HG03095 (cell line): Measurements from ENCODE around the gene ITPR1.
A peak's percentile ranks its signal among the peaks of the same experiment; 100 is the strongest.

Experiments
- ATAC-seq: cut with Tn5 transposase; IDR thresholded peaks from one replicate; pipeline ENCODE4 v1.9.1; 2021; ENCODE audit warnings: moderate library complexity; ENCODE audit not compliant: unreplicated experiment

The ITPR1 gene

DNA sequence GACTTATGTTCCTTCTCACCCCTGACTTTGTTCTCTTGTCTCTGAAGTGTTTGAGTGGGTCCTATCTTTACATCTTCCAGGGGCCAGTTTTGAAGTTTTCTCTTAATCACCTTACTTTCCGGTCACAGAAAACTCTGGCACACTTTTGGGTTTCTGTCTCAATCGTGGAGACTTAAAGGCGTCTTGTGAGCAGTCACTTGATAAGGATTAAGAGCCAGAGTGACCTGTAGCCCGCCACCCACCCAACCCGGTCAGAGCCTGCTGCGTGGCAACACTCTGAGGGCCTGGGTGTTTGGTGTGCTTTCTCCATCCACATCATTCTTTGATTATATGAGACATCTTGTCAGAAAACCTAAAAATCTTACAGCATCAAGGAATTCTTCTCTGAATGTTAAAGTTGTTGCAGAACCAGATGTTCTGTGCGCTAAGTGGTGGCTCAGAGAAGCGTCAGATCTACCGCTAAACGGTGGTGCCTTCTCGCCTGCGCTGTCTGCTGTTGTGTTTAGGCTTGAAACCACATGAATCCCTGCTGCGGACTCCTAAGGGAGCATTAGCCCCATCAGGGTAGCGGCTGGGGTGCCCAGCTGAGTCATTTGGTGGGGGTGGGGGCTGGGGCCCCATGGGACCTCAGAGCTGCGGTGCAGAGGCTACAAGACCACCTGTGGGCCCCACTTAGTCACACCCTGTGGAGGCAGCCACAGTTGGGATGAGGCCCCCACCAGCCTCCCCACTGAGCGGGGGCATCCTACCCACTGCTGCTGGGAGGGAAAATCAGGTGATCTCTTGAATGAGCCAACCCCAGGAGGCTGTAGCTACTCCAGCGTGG, 327.4 kb downstream of the ITPR1 start:
- ATAC-seq = no peak

DNA sequence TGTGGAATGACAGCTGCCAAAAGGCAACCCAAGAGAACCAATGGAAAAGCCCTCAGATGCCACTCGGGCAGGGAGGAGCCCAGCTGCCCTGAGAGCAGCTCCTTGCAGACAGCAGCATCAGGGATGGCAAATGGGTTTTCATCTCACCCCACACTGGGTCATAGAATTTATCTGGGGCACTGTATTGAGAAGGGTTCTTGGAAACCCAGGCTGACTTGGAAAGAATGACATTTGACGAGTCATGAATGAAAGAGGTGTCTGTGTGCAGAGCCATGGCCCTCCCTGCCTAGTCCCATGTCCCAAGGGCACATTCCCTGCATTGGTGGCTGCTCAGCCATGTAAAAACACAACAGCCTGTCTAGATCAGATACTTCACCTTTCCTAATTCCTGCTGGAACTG, 328.2 kb downstream of the ITPR1 start:
- ATAC-seq = no peak

DNA sequence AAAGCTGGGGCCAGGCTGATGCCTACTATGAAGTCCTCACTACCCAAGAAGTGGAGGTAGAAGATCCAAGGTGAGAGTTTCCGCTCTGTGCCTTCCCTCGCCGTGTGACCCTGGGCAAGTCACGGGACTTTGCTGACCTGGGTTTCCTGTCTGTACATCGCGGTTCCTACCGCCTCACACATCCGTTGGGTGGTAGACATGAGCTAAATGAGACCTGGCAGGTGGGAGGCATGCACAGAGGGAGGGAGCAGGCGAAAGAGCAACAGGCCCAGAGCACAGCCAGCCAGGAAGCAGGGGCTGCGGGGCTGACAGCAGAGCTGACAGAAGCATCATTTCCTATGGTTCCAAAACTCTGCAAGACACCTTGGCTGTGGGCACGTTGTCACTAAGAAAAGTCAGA, 328.8 kb downstream of the ITPR1 start:
- ATAC-seq = no peak

DNA sequence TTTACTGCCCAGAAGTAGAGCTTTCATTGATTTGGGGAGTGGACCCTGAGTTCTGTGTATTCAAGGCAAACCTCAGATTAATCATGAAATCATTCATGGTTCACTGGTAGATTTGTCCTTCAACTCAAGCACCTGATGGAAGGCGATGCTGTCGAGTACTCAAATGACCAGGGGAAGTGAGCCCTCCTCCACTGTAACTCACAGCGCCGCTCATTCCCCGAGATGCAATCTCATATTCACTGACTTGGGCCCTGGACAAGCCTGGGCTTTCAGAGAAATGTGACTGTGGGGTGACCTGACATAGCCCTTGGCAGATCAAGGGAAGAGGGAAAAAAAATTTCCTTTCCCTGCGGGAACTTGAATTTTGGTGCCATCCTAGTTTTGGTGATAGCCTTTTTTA, 329.4 kb downstream of the ITPR1 start:
- no peak for ATAC-seq

DNA sequence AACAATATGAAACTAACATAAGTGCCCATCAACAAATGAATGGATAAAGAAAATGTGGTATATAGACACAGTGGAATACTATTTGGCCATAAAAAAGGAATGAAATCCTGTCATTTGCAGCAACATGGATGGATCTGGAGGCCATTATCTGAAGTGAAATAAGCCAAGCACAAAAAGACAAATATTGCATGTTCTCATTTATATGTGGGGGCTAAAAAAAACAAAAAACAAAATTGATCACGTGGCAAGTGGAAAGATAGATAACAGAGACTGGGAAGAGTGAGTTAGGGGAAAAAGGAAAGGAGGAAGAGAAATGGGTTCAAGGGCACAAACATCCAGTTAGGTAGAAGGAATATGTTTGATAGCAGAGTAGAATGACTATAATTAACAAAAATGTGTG, 330.2 kb downstream of the ITPR1 start:
- no peak for ATAC-seq

- ATAC-seq = no peak
Measured at GRCh38 chr3:4823986-4824925, 331.1 kb downstream of the ITPR1 start.

- no peak for ATAC-seq
Measured at GRCh38 chr3:4824926-4825325, 331.8 kb downstream of the ITPR1 start.

DNA sequence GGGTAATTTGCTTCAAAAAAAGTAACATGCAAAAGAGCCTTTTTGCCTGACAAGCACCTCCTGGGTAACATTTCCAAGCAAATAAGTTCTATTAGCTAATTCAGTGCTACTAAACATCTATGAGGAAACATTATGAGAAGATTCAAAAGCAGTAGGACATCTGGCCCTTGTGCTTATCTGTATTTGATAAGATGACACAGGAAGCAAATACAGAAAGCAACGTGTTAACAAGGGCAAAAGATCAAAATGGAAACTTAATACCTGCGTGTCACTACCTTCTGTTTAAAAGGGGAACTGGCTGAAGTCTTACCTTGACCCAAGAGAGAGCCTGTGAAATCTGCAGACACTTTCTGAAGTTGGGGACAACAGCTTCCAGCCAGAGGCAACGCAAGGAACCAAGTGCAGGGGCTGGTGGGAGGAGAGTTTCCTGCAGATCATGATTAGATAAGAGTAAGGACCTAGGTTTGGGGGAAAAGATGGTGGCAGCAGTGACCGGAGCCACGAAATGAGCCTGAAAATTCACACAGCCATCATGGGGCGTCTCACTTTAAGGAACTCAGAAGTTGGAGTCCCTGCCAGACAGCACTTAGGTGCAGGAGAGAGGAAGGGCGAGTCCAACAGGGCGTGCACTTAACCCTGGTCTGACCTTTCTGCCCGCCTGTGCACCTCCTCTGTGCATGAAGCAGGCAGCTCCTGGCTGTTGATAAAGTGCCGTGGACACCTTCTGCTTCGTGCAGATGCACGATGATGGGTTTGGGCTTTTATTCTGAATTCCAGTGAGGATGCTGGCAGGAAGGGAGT, 332.5 kb downstream of the ITPR1 start:
- no peak for ATAC-seq

DNA sequence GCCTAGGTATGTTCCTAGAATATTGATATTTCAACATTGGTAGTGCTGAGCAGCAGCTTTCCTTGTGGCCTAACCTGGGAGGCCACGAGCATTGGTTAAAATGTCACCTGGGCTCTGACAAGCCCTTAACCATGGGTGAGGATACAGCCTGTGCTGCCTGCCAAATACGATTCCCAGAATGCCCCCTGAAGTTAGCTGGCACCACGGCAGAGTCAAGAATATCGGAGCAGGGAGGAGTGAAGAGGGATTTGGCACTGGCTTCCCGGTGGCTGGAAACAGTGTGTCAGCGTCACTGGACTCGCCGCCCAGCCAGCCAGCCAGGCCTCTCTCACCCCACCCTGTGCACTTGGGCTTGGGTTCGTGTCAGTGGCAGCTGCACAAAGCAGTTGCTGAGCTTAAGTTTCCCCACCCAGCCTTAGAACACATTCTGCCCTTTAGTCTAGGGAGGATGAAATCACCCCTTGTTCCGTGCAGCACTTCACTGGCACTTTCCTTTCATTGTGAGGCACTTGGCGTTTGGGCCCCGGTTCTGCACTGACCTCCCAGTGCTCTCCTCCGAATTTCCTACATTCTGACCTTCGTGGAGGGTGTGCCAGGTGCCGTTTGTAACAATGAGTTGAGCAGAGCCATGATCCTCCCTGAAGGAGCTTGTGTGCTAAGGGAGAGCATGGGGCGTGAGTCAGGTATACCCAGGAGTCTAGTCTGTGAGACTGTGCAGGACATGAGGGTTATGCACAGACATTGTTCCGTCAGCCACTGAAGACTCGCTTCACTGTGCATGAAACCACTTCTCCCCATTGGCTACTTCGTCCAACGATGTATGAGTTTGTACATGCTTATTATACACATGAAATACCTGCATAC, 333.3 kb downstream of the ITPR1 start:
- no peak for ATAC-seq

GRCh38 chr3:4827767-4828166, 334.6 kb downstream of the ITPR1 start:
- ATAC-seq = no peak

DNA sequence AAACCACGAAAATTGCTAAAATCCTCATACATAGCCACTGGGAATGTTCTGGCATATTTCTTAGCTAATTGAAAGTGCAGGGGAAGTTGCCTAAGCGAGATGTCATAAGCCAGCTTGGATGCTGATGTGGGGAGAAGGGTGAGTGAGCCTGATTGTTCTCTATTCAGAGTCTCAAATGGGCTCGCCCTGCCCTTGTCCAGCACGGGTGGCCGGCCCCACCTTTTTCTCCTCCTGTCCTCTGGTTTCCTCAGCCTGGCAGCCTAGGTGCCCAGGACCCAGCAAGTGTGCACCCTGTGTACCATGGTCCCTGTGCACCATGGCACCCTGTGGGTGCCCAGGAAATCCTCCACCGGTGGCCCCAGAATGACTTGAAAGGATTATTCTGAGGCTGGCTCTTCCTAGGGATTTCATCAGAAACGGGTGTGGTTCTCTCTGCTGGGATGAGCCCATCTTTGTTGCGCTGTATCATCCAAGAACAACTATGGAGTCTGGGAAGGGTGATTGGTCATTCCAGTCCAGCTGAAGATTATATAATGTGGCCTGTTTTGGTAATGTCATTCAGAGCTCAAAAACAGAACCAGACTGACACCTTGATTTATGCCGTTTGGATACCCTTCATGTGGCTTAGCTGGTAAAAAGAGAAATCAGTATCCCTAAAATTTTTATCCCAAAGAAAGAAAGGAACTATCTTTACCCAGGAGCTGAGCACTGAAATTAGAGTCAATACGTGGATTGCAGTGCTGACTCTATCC, 335.3 kb downstream of the ITPR1 start:
- ATAC-seq = no peak

DNA sequence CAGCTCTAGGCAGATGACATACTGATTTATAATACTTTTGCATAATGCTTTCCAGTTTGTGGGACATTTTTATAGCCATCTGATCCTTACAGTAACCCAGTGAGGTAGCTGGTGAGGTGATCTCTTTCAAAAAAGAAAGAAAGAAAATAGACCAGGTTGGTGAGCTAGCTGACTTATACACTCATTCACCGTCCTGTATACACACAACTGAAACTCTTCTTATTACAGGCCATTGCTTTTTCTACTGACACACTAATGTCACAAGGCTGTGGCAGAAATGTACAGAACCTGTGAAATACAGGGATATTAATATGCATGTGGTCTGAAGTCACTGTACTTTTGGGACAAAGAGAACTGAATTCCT, 335.9 kb downstream of the ITPR1 start:
- ATAC-seq = peak; percentile 46

DNA sequence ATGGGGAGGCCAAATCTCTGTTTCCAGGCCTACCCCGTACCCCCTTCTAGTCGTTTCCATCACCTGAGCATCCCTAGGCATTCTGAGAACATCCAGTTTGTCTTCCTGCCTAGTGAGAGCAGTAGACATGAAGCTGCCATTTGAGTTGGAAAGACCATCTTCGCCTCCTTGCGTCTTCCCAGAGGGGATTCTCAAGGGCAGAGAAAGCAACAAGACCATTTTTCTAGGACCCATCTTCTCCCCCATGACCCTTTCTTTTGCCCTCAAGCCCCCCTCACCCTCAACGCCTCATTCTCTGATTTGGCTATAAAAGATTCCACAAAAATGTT, 337.4 kb downstream of the ITPR1 start:
- ATAC-seq = no peak

- peak; percentile 4 for ATAC-seq
Measured at GRCh38 chr3:4831580-4831950, 338.4 kb downstream of the ITPR1 start.

GRCh38 chr3:4833471-4833870, 340.3 kb downstream of the ITPR1 start:
- ATAC-seq = no peak

DNA sequence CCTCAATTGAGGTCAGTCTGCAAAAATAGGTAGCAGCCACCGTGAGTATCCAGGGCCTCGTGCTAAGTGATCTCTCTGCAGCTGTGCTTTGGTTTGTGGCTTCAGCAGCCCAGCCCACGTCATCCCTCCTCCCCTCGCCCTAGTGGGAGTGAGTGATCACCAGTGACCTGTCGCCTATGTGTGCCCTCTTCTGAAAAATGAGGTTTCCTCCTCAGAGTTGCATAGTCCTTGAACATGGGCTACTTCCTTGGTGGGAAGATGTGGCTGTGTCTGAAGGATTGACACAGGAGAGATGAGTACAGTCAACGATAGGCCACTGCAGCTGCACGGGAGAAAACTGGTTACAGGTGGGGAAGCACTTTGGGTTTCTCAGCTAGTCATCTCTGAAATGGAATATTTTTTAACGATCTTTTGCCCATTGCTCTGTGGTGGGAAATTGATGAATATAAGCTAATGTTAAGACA, 341.3 kb downstream of the ITPR1 start:
- ATAC-seq = peak; percentile 58

DNA sequence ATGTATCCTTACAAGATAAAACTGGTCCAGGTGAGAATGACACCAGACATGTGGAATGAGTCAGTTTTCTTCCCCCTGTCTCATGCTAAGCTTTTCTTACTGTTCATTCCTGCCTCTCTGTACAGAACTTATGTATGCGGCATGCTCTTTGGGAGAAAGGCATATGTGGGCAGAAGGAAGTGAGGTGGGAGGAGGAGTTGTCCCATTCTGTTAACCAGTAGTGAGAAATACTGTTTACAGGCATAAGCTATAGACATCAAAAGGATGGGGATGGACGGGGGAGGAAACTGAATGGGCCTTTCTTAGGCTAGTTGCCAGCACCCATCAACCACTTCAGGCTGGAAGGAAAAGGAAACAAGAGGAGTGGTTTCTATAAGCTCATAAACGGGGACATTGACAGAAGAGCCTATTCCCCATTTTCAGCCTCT, 342.5 kb downstream of the ITPR1 start:
- ATAC-seq = no peak

DNA sequence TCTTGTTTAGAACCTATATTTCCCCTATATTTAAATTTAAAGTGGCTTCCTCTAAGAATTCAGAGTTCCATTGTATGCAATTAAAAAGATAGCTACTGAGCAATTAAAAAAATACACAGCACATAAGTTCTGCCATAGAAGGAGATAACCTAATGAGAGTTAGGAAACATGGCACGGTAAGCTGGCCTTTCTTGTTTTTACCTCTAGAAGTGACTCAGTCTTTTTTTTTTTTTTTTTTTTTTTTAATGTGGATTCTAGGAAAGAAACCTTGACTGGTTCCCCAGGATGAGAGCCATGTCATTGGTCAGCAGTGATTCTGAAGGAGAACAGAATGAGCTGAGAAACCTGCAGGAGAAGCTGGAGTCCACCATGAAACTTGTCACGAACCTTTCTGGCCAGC, 343.4 kb downstream of the ITPR1 start:
- ATAC-seq = no peak

DNA sequence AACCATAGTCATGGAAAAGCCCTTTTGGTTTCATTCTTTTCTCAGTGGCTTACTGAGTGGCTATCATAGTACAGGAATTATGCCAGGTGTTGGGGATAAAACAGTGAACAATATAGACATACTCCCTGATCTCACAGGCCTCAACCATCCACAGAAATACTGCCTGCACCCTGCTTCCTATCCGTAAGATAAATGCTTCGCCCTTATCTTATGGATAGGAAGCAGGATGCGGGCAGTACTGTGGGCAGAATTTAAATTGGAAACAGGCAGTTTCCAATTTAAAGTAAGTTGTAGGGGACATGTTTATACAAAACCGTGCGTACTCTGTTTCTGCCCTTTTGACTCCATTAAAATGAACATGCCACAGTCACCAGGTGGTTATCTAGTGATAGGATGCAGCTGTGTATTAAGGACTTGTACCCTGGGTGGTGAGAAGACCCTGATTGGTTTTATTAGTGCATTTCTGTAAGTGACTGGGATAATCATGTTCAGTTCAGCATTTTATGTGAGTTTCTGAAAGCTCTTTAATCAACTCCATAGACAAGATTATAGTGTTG, 344.3 kb downstream of the ITPR1 start:
- ATAC-seq = no peak
